Measurements from ENCODE around the gene PPP2R2C. TPM values are rescaled to one million over a fixed set of nuclear protein-coding genes. Genes with fewer than 3 reads are reported as not detected.

PPP2R2C gene
- total and polyA plus RNA-seq, 2 of the 4 experiments (the other 2 are of a cell fraction): 0.03 TPM; not detected in 1

- no peak for DNase-seq
- BruUV-seq (replicated peaks): no TSS peak
- no peak overlapping the region for H2AFZ ChIP-seq (replicated peaks; ENCODE audit: low read length, poor library complexity)
- no peak overlapping the region for H3K18ac ChIP-seq (ENCODE audit: low read depth, low read length)
- H3K4me1 ChIP-seq (ENCODE audit: control insufficient read depth, insufficient read depth, low read length): peaks cover 30% of the 10 kb centered on the region
- no peak overlapping the region for H3K56ac ChIP-seq (ENCODE audit: extremely low read depth, insufficient read depth, low read length)
- H3K14ac ChIP-seq (replicated peaks; ENCODE audit: low read depth, low read length): no peak overlapping the region
- H3K9ac ChIP-seq (ENCODE audit: low read depth, low read length): no peak overlapping the region
- H2BK15ac ChIP-seq (ENCODE audit: low read depth, low read length): no peak overlapping the region
- no peak for TF ChIP-seq RAD21 (IDR thresholded peaks at IDR 0.05; ENCODE audit: low read length)
- no peak for TF ChIP-seq USF2 (IDR thresholded peaks at IDR 0.05; ENCODE audit: low read depth, low read length)
- no peak for TF ChIP-seq NFE2L2 (IDR thresholded peaks at IDR 0.05; ENCODE audit: low read depth, low read length)
- TF ChIP-seq ELK1 (IDR thresholded peaks at IDR 0.05; ENCODE audit: borderline replicate concordance, low read depth, low read length): no peak
- no peak for TF ChIP-seq CHD1 (IDR thresholded peaks at IDR 0.05; ENCODE audit: low read depth, low read length)
- TF ChIP-seq MAZ (IDR thresholded peaks at IDR 0.05; ENCODE audit: borderline replicate concordance, low read depth, low read length): no peak
- TF ChIP-seq POLR2A (IDR thresholded peaks at IDR 0.05; ENCODE audit: low read depth, low read length): no peak
- TF ChIP-seq MXI1 (IDR thresholded peaks at IDR 0.05; ENCODE audit: borderline replicate concordance, low read depth, low read length): no peak
- TF ChIP-seq CEBPB (IDR thresholded peaks at IDR 0.05; ENCODE audit: low read depth, low read length): no peak
- no peak for TF ChIP-seq RFX5 (IDR thresholded peaks at IDR 0.05; ENCODE audit: low read depth, low read length)
- TF ChIP-seq BHLHE40 (IDR thresholded peaks at IDR 0.05; ENCODE audit: low read depth, low read length): no peak
- TF ChIP-seq FOS (IDR thresholded peaks at IDR 0.05; ENCODE audit: low read depth, low read length): no peak
- no peak for TF ChIP-seq MAFK (IDR thresholded peaks at IDR 0.05; ENCODE audit: low read depth, low read length)
- TF ChIP-seq, protein P1, sequence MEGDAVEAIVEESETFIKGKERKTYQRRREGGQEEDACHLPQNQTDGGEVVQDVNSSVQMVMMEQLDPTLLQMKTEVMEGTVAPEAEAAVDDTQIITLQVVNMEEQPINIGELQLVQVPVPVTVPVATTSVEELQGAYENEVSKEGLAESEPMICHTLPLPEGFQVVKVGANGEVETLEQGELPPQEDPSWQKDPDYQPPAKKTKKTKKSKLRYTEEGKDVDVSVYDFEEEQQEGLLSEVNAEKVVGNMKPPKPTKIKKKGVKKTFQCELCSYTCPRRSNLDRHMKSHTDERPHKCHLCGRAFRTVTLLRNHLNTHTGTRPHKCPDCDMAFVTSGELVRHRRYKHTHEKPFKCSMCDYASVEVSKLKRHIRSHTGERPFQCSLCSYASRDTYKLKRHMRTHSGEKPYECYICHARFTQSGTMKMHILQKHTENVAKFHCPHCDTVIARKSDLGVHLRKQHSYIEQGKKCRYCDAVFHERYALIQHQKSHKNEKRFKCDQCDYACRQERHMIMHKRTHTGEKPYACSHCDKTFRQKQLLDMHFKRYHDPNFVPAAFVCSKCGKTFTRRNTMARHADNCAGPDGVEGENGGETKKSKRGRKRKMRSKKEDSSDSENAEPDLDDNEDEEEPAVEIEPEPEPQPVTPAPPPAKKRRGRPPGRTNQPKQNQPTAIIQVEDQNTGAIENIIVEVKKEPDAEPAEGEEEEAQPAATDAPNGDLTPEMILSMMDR (conservative IDR thresholded peaks at IDR 0.05; ENCODE audit: low read depth, low read length): no peak
- TF ChIP-seq RCOR1 (IDR thresholded peaks at IDR 0.05; ENCODE audit: insufficient replicate concordance, low read length): no peak
- no peak for TF ChIP-seq SMC3 (IDR thresholded peaks at IDR 0.05; ENCODE audit: low read depth, low read length)
- H3K27ac ChIP-seq (ENCODE audit: insufficient read depth, low read length): no peak overlapping the region
- CTCF ChIA-PET: interaction anchor here (0.9 kb wide), 1 partner anchor 47 kb away, joined by 3 read pairs; no protein-coding TSS in a partner anchor
- H3K4me3 ChIP-seq (ENCODE audit: insufficient read depth, low read depth, low read length): no peak overlapping the region
- no peak overlapping the region for H2BK120ac ChIP-seq (ENCODE audit: low read depth, low read length)
- H3K27me3 ChIP-seq (ENCODE audit: control insufficient read depth, insufficient read depth, low read length): no peaks in the 10 kb centered on the region
- H3K79me1 ChIP-seq (ENCODE audit: low read depth in 1 of 2, low read length in 2 of 2): peaks cover 2 to 48% of the 10 kb centered on the region in 2 experiments; a peak in 3 of 4 replicates
- 80% methylated on average over 1 of the region's 16 CpGs; no CpG with 5 or more reads in 1 of the 2 experiments for WGBS, 2 experiments (ENCODE audit: extremely low coverage in 2 of 2, insufficient read length in 1 of 2)
- intact Hi-C loops (cut with micrococcal nuclease): no loop called here
- H2BK5ac ChIP-seq (ENCODE audit: low read depth, low read length, poor library complexity, severe bottlenecking): no peak overlapping the region
- no peak for ATAC-seq (ENCODE audit: low read depth)
- dilution Hi-C loops (cut with HindIII; ENCODE audit: low sequenced_read_pairs, unreplicated experiment): no loop called here
- peaks cover 15% of the 10 kb centered on the region for H3K9me1 ChIP-seq (ENCODE audit: insufficient read depth, low read length)
- H4K20me1 ChIP-seq (ENCODE audit: insufficient read depth, low read length): peaks cover 69% of the 10 kb centered on the region
- peaks cover 39% of the 10 kb centered on the region; the same call in 1 of the 2 replicates for H3K36me3 ChIP-seq (ENCODE audit: control insufficient read depth, insufficient read depth, low read length)
- POLR2A ChIA-PET (ENCODE audit: unreplicated experiment): no interaction called here
- no peak overlapping the region for H4K91ac ChIP-seq (ENCODE audit: insufficient read depth, low read depth, low read length)
- no peak overlapping the region for H3K4me2 ChIP-seq (ENCODE audit: low read depth, low read length)
- no peak overlapping the region for H4K8ac ChIP-seq (ENCODE audit: low read depth in 2 of 2, low read length in 2 of 2)
- no peaks in the 10 kb centered on the region for H3K9me3 ChIP-seq (ENCODE audit: control insufficient read depth, insufficient read depth, low read length)
- in situ Hi-C loops (cut with MboI; ENCODE audit: low sequenced_read_pairs): no loop called here
- H2AK9ac ChIP-seq (replicated peaks; ENCODE audit: low read depth, low read length, poor library complexity): no peak overlapping the region
- H2AK5ac ChIP-seq (ENCODE audit: low read depth, low read length): no peak overlapping the region
- H2BK20ac ChIP-seq (ENCODE audit: low read depth, low read length): no peak overlapping the region
- no peak overlapping the region for H3K23ac ChIP-seq (ENCODE audit: low read depth, low read length)
- H4K5ac ChIP-seq (ENCODE audit: low read depth, low read length): no peak overlapping the region
- no peak overlapping the region for H3K4ac ChIP-seq (ENCODE audit: low read depth, low read length)
Measured at GRCh38 chr4:6280365-6280996, 191.9 kb downstream of the PPP2R2C start.

All from IMR-90 (cell line).